OCI-LY7 (cell line): ENCODE results near the gene VAC14.

Experiments
- EZH2phosphoT487 ChIP-seq: fragments of 200-600 bp; sonication (generic); IDR thresholded peaks from 2 replicates; pipeline ENCODE4 v1.6.1; 2018; ENCODE audit warnings: low read depth, borderline replicate concordance, mild to moderate bottlenecking, mixed run types, antibody characterized with exemption, low read length, moderate library complexity, mixed read lengths
- TF ChIP-seq, protein P1 (sequence below): fragments of 200-600 bp; sonication (generic); conservative IDR thresholded peaks from 2 replicates; pipeline ENCODE4 v1.5.1; 2014; ENCODE audit warnings: mild to moderate bottlenecking, antibody characterized with exemption, low read length, moderate library complexity, mixed read lengths

GRCh38 chr16:70801611-70802010, 653 bp upstream of the VAC14 start:
- TF ChIP-seq, protein P1, sequence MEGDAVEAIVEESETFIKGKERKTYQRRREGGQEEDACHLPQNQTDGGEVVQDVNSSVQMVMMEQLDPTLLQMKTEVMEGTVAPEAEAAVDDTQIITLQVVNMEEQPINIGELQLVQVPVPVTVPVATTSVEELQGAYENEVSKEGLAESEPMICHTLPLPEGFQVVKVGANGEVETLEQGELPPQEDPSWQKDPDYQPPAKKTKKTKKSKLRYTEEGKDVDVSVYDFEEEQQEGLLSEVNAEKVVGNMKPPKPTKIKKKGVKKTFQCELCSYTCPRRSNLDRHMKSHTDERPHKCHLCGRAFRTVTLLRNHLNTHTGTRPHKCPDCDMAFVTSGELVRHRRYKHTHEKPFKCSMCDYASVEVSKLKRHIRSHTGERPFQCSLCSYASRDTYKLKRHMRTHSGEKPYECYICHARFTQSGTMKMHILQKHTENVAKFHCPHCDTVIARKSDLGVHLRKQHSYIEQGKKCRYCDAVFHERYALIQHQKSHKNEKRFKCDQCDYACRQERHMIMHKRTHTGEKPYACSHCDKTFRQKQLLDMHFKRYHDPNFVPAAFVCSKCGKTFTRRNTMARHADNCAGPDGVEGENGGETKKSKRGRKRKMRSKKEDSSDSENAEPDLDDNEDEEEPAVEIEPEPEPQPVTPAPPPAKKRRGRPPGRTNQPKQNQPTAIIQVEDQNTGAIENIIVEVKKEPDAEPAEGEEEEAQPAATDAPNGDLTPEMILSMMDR = no peak
- no peak for TF ChIP-seq EZH2phosphoT487
